ENCODE results near the gene MEST. TPM values are rescaled to one million over a fixed set of nuclear protein-coding genes. Genes with fewer than 3 reads are reported as not detected.

MEST gene
- total and polyA plus RNA-seq, 10 of the 15 experiments (the other 5 are each of a cell fraction or from before 2014, with no cell fraction given) = 1.0 to 18.2 (median 8.2) TPM

- TF ChIP-seq SKIL (IDR thresholded peaks at IDR 0.05; ENCODE audit: low read depth, poor library complexity, severe bottlenecking) = no peak
Measured at GRCh38 chr7:130500463-130500862, 8.6 kb downstream of the MEST start (continued).

- H3K4me2 ChIP-seq (ENCODE audit: control insufficient read depth, insufficient read depth) = no peak overlapping the region
- H3K79me2 ChIP-seq (ENCODE audit: control insufficient read depth, insufficient read depth, low read length) = no peaks in the 10 kb centered on the region
- DNase-seq (ENCODE audit: low read depth, low spot score) = no peak
- in situ Hi-C loops (cut with MboI) (no loop called here), intact Hi-C loops (cut with micrococcal nuclease; ENCODE audit: unreplicated experiment) (no loop called here)
- FAIRE-seq = peak; percentile 69
- H3K27ac ChIP-seq (ENCODE audit: control insufficient read depth, insufficient read depth) = no peak overlapping the region
- no peaks in the 10 kb centered on the region for H3K9me3 ChIP-seq (replicated peaks; ENCODE audit: control insufficient read depth, insufficient read depth, low read length)
- H4K20me1 ChIP-seq (ENCODE audit: control insufficient read depth, insufficient read depth) = no peaks in the 10 kb centered on the region
- no peak overlapping the region for H3K9ac ChIP-seq (ENCODE audit: control insufficient read depth, insufficient read depth, low read length)
- POLR2A ChIA-PET = no interaction called here
- RAD21 ChIA-PET (ENCODE audit: unreplicated experiment) = no interaction called here
- BruUV-seq (replicated peaks) = no TSS peak
- H3K4me3 ChIP-seq = no peak overlapping the region
- H2AFZ ChIP-seq (ENCODE audit: control insufficient read depth, low read depth, low read length) = no peak overlapping the region
- ATAC-seq = no peak; the same call in 2 of the 3 replicates
- no peaks in the 10 kb centered on the region for H3K36me3 ChIP-seq (ENCODE audit: control insufficient read depth in 2 of 2, insufficient read depth in 2 of 2, low read length in 1 of 2)
- CTCF ChIA-PET = interaction anchor here (2.4 kb wide), 1 partner anchor 11 kb away, joined by 7 read pairs; no protein-coding TSS in a partner anchor
- WGBS (ENCODE audit: insufficient coverage, insufficient replicate concordance, low lambda C conversion rate, missing lambda C conversion rate) = 86% methylated on average over 2 of the region's 2 CpGs
- SMC1A ChIA-PET (ENCODE audit: uncharacterized antibody, unreplicated experiment) = interaction anchor here (1.3 to 2.1 kb wide), 2 partner anchors 11 to 13 kb away, joined by 4 to 6 read pairs; no protein-coding TSS in a partner anchor
- H3K4me1 ChIP-seq (ENCODE audit: control insufficient read depth, insufficient read depth, low read length) = no peaks in the 10 kb centered on the region
- H3K27me3 ChIP-seq (replicated peaks in 1 of 2; ENCODE audit: control insufficient read depth in 2 of 2, insufficient read depth in 2 of 2, low read length in 1 of 2) = no peaks in the 10 kb centered on the region
- TF ChIP-seq CHD4 (IDR thresholded peaks at IDR 0.05) (no peak), SUZ12 (IDR thresholded peaks at IDR 0.05; ENCODE audit: unreplicated experiment) (no peak), ZNF622 (IDR thresholded peaks at IDR 0.05) (no peak), USF1 (IDR thresholded peaks at IDR 0.05; ENCODE audit: borderline replicate concordance, extremely low read length, insufficient read depth, low read depth, low read length) (no peak), NFYB (IDR thresholded peaks at IDR 0.05; ENCODE audit: insufficient read depth, low read depth, low read length) (no peak), ASH2L (IDR thresholded peaks at IDR 0.05; ENCODE audit: borderline replicate concordance, low read depth) (no peak), TCF3 (IDR thresholded peaks at IDR 0.05; ENCODE audit: borderline replicate concordance, insufficient read depth, low read depth, low read length) (no peak), CUX1 (IDR thresholded peaks at IDR 0.05; ENCODE audit: insufficient replicate concordance, low read depth, low read length) (no peak), IRF4 (IDR thresholded peaks at IDR 0.05; ENCODE audit: low read depth, low read length) (no peak), USF2 (IDR thresholded peaks at IDR 0.05; ENCODE audit: borderline replicate concordance, low read depth, low read length) (no peak), RAD21 (IDR thresholded peaks at IDR 0.05; ENCODE audit: insufficient read depth, low read depth, low read length) (no peak)
Measured at GRCh38 chr7:130500910-130501309, 9.0 kb downstream of the MEST start.

All from GM12878 (cell line).